ENCODE measurements around the gene CHN2.

DNA sequence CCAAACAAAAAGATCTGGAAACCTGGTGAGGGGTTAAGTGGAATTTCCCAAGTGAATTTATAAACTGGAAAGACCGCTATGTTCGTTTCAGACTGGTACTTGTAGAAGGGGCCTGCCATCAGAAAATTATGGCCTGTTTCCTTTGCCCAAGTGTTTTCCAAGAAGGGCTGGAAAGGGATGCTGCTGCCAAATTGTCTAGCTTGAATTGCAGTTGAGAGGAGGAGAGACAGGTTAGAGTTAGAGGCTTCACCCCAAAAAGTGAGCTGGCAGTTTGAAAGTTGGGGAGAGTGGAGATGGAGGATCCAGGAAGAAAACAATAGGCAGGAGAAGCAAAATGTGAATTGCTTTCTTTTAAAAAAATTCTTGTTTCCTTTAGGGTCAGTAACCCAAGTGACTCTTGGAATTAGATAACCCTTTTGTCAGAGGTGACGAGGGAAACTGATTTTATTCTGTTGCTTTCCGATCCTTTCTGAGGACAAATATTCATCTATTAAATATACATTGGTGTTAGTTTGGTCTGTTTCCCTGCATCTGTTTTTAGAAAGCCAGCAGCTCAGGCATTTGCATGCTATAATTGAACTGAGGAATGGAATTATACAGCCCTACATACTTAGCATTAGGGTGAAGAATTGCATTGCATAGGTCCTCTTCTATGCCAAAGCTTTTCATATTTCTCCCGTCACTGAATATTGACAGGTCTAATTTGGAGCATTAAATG, 286.5 kb downstream of the CHN2 start:
- TF ChIP-seq CTCF (conservative IDR thresholded peaks at IDR 0.05; ENCODE audit: low read depth, low read length) (no peak), EZH2 (IDR thresholded peaks at IDR 0.05; ENCODE audit: borderline replicate concordance, low read depth, low read length, poor library complexity, severe bottlenecking) (no peak)

All from A673 (cell line).